Activated CD4-positive, alpha-beta T cell treated with anti-CD3 and anti-CD28 coated beads, Interleukin-2, Interleukin-4, amounts not matched to agents 100 ng/mL and 50 ng/mL, durations not matched to agents 16 hours and 8 hours (primary cell): ENCODE data around the gene TRIM25.

Experiments used
- DNase-seq: peaks from one replicate; pipeline ENCODE4 v3.0.0-alpha.2; 2020; ENCODE audit warnings: low spot score

Gene TRIM25

GRCh38 chr17:56866076-56866475, 47.8 kb downstream of the TRIM25 start:
- DNase-seq: no peak

DNA sequence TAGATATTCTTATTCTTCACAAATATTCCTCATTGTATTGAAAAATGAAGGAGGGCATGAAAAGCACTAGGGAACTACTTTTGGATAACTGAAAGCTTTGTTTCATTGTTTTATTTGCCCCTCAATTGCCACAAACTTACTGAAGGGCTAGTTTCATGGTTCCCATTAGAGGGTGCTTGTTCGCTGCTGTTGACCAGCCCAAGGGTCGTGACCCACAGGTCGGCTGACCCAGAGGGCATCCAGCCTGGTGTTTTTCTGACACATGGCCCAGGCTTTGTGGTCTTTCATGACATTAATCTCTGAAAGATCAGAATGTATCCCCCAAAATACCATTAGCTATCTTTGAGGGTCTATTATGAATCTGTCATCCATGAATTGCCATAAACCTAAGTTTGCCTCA, 49.9 kb downstream of the TRIM25 start:
- DNase-seq: no peak

DNA sequence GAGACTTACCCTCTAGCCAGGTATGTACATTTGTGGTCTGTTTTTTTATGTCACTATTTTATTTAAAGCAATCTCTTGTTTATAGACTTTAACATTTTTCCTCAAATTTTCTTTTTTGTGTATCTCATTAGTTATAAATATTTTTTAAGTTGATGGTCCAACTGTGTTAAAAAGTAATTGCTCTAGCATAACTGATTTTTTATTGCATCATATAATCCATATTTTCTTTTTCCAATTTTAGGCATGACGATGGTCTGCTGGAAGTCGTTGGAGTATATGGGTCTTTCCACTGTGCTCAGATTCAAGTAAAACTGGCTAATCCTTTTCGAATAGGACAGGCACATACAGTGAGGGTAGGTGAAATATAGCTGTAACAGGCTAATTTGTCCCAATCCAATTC, 52.0 kb downstream of the TRIM25 start:
- no peak for DNase-seq

GRCh38 chr17:56851008-56851407, 62.8 kb downstream of the TRIM25 start:
- DNase-seq: no peak

DNA sequence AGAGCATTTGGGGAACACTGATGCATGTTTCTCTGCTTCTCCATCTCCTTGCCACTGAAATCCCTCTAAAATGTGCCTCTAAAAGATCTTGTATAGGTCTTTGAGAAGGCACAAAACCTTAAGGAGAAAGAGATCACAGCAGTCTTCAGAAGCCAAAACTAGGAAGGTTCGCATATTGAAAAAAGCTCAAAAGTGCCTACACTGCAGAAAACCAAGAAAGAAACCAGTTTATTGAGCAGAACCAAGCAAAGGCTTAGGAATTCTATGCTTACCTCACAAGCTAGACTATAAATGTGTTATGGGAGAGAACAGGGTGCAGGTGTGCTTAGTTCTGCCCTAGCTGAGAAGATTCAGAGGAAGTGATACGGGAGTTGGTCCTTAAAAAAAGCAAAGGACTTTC, 63.3 kb downstream of the TRIM25 start:
- no peak for DNase-seq

GRCh38 chr17:56849131-56849530, 64.7 kb downstream of the TRIM25 start:
- DNase-seq: no peak

- no peak for DNase-seq
These were observed 66.7 kb downstream of the TRIM25 start for GRCh38 chr17:56847106-56847505.

DNA sequence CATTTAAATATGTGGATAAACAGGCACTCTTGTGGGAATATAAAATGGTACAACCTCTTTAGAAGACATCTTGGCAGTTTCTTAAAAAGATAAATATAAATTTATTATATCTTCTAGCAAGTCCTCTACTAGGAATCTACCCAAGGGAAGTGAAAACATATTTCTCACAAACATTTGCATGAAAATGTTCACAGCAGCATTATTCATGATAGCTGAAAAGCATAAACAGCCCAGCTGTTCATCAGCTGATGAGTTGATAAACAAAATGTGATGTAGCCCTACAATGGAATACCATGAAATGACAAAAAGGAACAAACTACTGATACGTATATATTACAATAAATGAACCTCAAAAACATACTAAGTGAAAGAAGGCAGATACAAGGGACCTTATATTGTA, 67.9 kb downstream of the TRIM25 start:
- no peak for DNase-seq

GRCh38 chr17:56842577-56842976, 71.3 kb downstream of the TRIM25 start:
- no peak for DNase-seq

DNA sequence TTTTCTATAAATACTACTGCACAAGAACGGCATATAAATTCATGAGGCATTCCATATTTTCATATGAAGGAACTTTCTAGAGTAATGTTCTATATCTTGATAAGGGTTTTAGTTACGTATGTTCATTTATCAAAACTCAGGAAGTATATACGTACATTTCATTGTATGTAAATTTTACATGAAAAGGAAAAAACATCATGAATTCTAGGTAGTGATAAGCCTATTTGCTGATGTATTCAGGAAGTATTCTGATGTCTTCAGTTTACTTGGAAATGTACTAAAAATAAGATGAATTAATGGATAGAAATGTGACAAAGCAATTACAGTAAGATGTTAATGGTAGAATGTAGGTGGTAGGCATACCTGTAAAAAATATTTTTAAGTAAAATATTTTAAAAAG, 75.2 kb downstream of the TRIM25 start:
- DNase-seq: no peak
